GM13977 (cell line): ENCODE data around the gene USB1.
"Not testable (repeated sequence)": the region's sequence is repeated elsewhere in the genome, so short reads cannot be mapped to it uniquely, and the experiment has no call there.

ENCODE experiments used
- DNase-seq: peaks from one replicate; pipeline ENCODE4 v3.0.0; 2012; ENCODE audit warnings: low spot score
- CTCF ChIP-seq: IDR thresholded peaks from 2 replicates; pipeline ENCODE4 v1.5.1; 2012; ENCODE audit warnings: mild to moderate bottlenecking, control low read depth; ENCODE audit not compliant: insufficient read depth; ENCODE audit errors: extremely low read depth, missing control alignments
- in situ Hi-C: fragments of 300-500 bp; cut with MboI; formaldehyde crosslinking; loops from one replicate; pipeline ENCODE4 v1.12.0; 2022; ENCODE audit warnings: low sequenced_read_pairs, low pct_unique_long_range_greater_than_20kb, mixed read lengths, inconsistent platforms; ENCODE audit not compliant: unreplicated experiment

USB1 gene

GRCh38 chr16:58001781-58002415 lies 691 bp downstream of the USB1 start:
- no peak for TF ChIP-seq CTCF
- in situ Hi-C loops = loop anchor here (10.0 to 25.0 kb wide), 2 partner anchors 107 to 310 kb away; no protein-coding TSS in a partner anchor
- DNase-seq = no peak

GRCh38 chr16:58002416-58002800 lies 1.2 kb downstream of the USB1 start:
- in situ Hi-C loops = loop anchor here (10.0 to 25.0 kb wide), 2 partner anchors 108 to 310 kb away; no protein-coding TSS in a partner anchor
- no peak for DNase-seq
- no peak for TF ChIP-seq CTCF

GRCh38 chr16:58002936-58003335 lies 1.7 kb downstream of the USB1 start:
- TF ChIP-seq CTCF = no peak
- in situ Hi-C loops = loop anchor here (10.0 to 25.0 kb wide), 2 partner anchors 108 to 309 kb away; no protein-coding TSS in a partner anchor
- no peak for DNase-seq

GRCh38 chr16:58004736-58005135 lies 3.5 kb downstream of the USB1 start:
- in situ Hi-C loops = loop anchor here (10.0 to 25.0 kb wide), 2 partner anchors 110 to 308 kb away; no protein-coding TSS in a partner anchor
- DNase-seq = not testable (repeated sequence)

GRCh38 chr16:58009856-58010416 lies 8.7 kb downstream of the USB1 start:
- no peak for TF ChIP-seq CTCF
- in situ Hi-C loops = loop anchor here (10.0 to 25.0 kb wide), 2 partner anchors 115 to 302 kb away; no protein-coding TSS in a partner anchor
- DNase-seq = no peak

GRCh38 chr16:58010886-58011285 lies 9.7 kb downstream of the USB1 start:
- in situ Hi-C loops = loop anchor here (25.0 kb wide), 1 partner anchor 301 kb away; no protein-coding TSS in a partner anchor
- DNase-seq = no peak

More at GRCh38 chr16:58010886-58011285, 9.7 kb downstream of the USB1 start:
- no peak for TF ChIP-seq CTCF
